Astrocyte (in vitro differentiated cells and primary cell): ENCODE measurements around the gene FLT1.

ENCODE experiments used
- CTCF ChIP-seq: IDR thresholded peaks from 2 replicates; pipeline ENCODE4 v1.5.1; 2011; ENCODE audit warnings: low read depth, mild to moderate bottlenecking, inconsistent platforms, low read length, moderate library complexity; ENCODE audit not compliant: insufficient read depth
- EZH2 ChIP-seq: IDR thresholded peaks from 2 replicates; pipeline ENCODE4 v1.6.1; 2012; ENCODE audit warnings: mild to moderate bottlenecking, low read length, inconsistent platforms; ENCODE audit not compliant: insufficient read depth

DNA sequence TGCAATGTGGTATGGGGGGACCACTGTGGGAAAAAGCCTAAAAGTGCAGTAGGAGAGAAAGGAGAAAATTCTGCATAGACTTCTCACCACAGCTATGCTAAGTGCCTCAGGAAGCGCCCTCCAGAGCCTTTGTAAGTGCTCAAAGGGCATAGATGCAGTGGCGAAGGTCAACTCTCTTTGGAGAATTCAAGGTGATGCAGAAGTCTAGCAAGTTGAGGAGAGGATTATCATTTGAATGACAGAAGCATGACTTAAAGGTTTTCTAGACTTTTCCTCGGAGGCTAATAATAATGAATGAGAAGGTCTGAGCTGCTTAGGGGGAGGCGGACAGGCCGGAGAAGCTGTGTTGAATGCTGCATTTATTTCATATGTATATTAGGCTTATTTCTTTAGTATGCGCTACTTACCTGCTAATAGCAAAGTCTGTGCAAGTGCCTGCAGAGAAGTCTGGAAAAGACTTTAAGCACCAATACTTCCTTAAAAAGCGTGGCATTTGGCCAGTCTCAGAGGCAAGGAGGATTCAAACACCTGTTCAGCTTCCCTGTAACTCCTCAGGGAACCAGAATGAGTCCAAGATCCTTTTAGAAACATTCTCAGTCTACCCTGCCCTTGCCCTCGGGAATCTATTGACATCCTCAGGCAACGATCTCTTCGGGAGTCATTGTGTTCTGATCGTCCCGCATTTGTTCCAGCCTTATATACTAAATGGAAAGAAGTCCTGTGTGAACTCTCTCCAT is 56.2 kb downstream of the FLT1 start:
- TF ChIP-seq CTCF, result no peak
- no peak for TF ChIP-seq EZH2
